WTC11 (cell line): Measurements from ENCODE around the gene NET1. TPM values are rescaled to one million over a fixed set of nuclear protein-coding genes. Genes with fewer than 3 reads are reported as not detected.

ENCODE experiments used
- ATAC-seq: fragments of 200-7000 bp; cut with Tn5 transposase; 2 replicates; pipeline ENCODE4 v1.10.0; 2021; ENCODE audit warnings: mild to moderate bottlenecking, moderate library complexity
- CTCF ChIA-PET: fragments of 300-600 bp; sonication (Branson Sonifier 250); formaldehyde crosslinking; loops from one replicate; lab custom pipeline; 2021; ENCODE audit warnings: antibody characterized with exemption; lab: Charles Lee
- POLR2A ChIA-PET: fragments of 350-600 bp; sonication (Branson Sonifier 250); formaldehyde crosslinking; loops from one replicate; lab custom pipeline; 2021; ENCODE audit warnings: antibody characterized with exemption; lab: Charles Lee
- DNase-seq: peaks from one replicate; pipeline ENCODE4 v3.0.0; 2021; ENCODE audit warnings: low spot score
- H3K27ac Mint-ChIP-seq: 2 replicates; pipeline ENCODE4 v1.8.0; 2021; ENCODE audit warnings: mixed read lengths
- H3K27me3 Mint-ChIP-seq: 2 replicates; pipeline ENCODE4 v1.8.0; 2021; ENCODE audit warnings: low read depth, mild to moderate bottlenecking, moderate library complexity, mixed read lengths
- H3K36me3 Mint-ChIP-seq: 2 replicates; pipeline ENCODE4 v1.8.0; 2021; ENCODE audit warnings: mixed read lengths
- H3K4me1 Mint-ChIP-seq: 2 replicates; pipeline ENCODE4 v1.8.0; 2022; ENCODE audit warnings: mixed read lengths
- H3K4me3 Mint-ChIP-seq: 2 replicates; pipeline ENCODE4 v1.8.0; 2021; ENCODE audit warnings: mild to moderate bottlenecking, moderate library complexity, mixed read lengths
- H3K9me3 Mint-ChIP-seq: 2 replicates; pipeline ENCODE4 v1.8.0; 2021; ENCODE audit warnings: mixed read lengths
- AR ChIP-seq: fragments of 250-450 bp; sonication (Bioruptor Pico); IDR thresholded peaks from 2 replicates; pipeline ENCODE4 v1.9.0; 2021; ENCODE audit warnings: mild to moderate bottlenecking
- CREM ChIP-seq: sonication (generic); formaldehyde crosslinking; IDR thresholded peaks from 2 replicates; pipeline ENCODE4 v1.8.1; 2022; ENCODE audit warnings: mild to moderate bottlenecking, missing genetic modification reagents, moderate library complexity
- CTCF ChIP-seq: fragments of 200-600 bp; IDR thresholded peaks from 2 replicates; pipeline ENCODE4 v1.8.0; 2022; ENCODE audit warnings: antibody characterized with exemption
- ELF4 ChIP-seq: sonication (generic); formaldehyde crosslinking; IDR thresholded peaks from 2 replicates; pipeline ENCODE4 v1.8.1; 2022; ENCODE audit warnings: low read depth, mild to moderate bottlenecking, moderate library complexity, missing genetic modification reagents
- ETV6 ChIP-seq: sonication (generic); formaldehyde crosslinking; IDR thresholded peaks from 2 replicates; pipeline ENCODE4 v1.8.1; 2022; ENCODE audit warnings: mild to moderate bottlenecking, missing genetic modification reagents
- FOXJ3 ChIP-seq: sonication (generic); formaldehyde crosslinking; IDR thresholded peaks from 2 replicates; pipeline ENCODE4 v1.9.0; 2021; ENCODE audit warnings: missing genetic modification reagents, mild to moderate bottlenecking, borderline replicate concordance
- JUN ChIP-seq: sonication (generic); formaldehyde crosslinking; IDR thresholded peaks from 2 replicates; pipeline ENCODE4 v1.8.0; 2023; ENCODE audit warnings: mild to moderate bottlenecking, missing genetic modification reagents
- MAX ChIP-seq: sonication (generic); formaldehyde crosslinking; IDR thresholded peaks from 2 replicates; pipeline ENCODE4 v1.8.0; 2022; ENCODE audit warnings: mild to moderate bottlenecking, missing genetic modification reagents
- PRDM15 ChIP-seq: sonication (generic); formaldehyde crosslinking; IDR thresholded peaks from 2 replicates; pipeline ENCODE4 v1.8.0; 2022; ENCODE audit warnings: missing genetic modification reagents
- SMAD4 ChIP-seq: sonication (generic); formaldehyde crosslinking; IDR thresholded peaks from 2 replicates; pipeline ENCODE4 v1.8.0; 2022; ENCODE audit warnings: mild to moderate bottlenecking, missing genetic modification reagents
- TCF7 ChIP-seq: sonication (generic); formaldehyde crosslinking; IDR thresholded peaks from 2 replicates; pipeline ENCODE4 v1.8.0; 2022; ENCODE audit warnings: mild to moderate bottlenecking, low read depth, missing genetic modification reagents, moderate library complexity
- TEAD1 ChIP-seq: sonication (generic); formaldehyde crosslinking; IDR thresholded peaks from 2 replicates; pipeline ENCODE4 v1.8.0; 2022; ENCODE audit warnings: mild to moderate bottlenecking, missing genetic modification reagents
- USF2 ChIP-seq: sonication (generic); formaldehyde crosslinking; IDR thresholded peaks from 2 replicates; pipeline ENCODE4 v1.8.1; 2023; ENCODE audit warnings: mild to moderate bottlenecking, missing genetic modification reagents, moderate library complexity
- ZMAT4 ChIP-seq: fragments of 250-450 bp; sonication (Bioruptor Pico); IDR thresholded peaks from 2 replicates; pipeline ENCODE4 v1.9.0; 2021; ENCODE audit warnings: mild to moderate bottlenecking
- ZNF281 ChIP-seq: sonication (generic); formaldehyde crosslinking; IDR thresholded peaks from 2 replicates; pipeline ENCODE4 v1.8.0; 2023; ENCODE audit warnings: mild to moderate bottlenecking, missing genetic modification reagents
- ZNF416 ChIP-seq: fragments of 250-450 bp; sonication (Bioruptor Pico); IDR thresholded peaks from 2 replicates; pipeline ENCODE4 v1.9.0; 2021; ENCODE audit warnings: mild to moderate bottlenecking, inconsistent platforms
- ZNF671 ChIP-seq: fragments of 250-450 bp; sonication (Bioruptor Pico); IDR thresholded peaks from 2 replicates; pipeline ENCODE4 v1.8.0; 2021; ENCODE audit warnings: mild to moderate bottlenecking
- ZSCAN18 ChIP-seq: fragments of 250-450 bp; sonication (Bioruptor Pico); IDR thresholded peaks from 2 replicates; pipeline ENCODE4 v2.1.2; 2022; ENCODE audit warnings: mild to moderate bottlenecking, moderate library complexity
- total RNA-seq: library from RNA; stranded (reverse); gene quantifications from 3 replicates; pipeline ENCODE4 v1.2.3, GENCODE V29; 2021

Gene NET1
- total RNA-seq, 1 experiment from 2014 or later: 85.4 TPM

- Mint-ChIP-seq H3K4me1 (peaks cover 73% of the 10 kb centered on the region), H3K9me3 (peaks cover 48% of the 10 kb centered on the region), H3K36me3 (peaks cover 54% of the 10 kb centered on the region)
- ChIA-PET CTCF (interaction anchor here (0.5 to 1.7 kb wide), 6 partner anchors 20 to 157 kb away, joined by 3 to 10 read pairs (median 4); no protein-coding TSS in a partner anchor), POLR2A (interaction anchor here (0.9 to 1.4 kb wide), 4 partner anchors 10 to 20 kb away, joined by 3 to 5 read pairs (median 4); no protein-coding TSS in a partner anchor)
- DNase-seq: no peak
- no peak for TF ChIP-seq ZNF671 (CRISPR knock-in tag)
- no peak for TF ChIP-seq PRDM15 (CRISPR knock-in tag)
- TF ChIP-seq JUN: no peak
- no peak for TF ChIP-seq CREM (CRISPR knock-in tag)
- TF ChIP-seq AR: no peak
- TF ChIP-seq MAX (CRISPR knock-in tag): no peak
- TF ChIP-seq ELF4: no peak
- no peak for TF ChIP-seq TCF7 (CRISPR knock-in tag)
- TF ChIP-seq ZMAT4 (CRISPR knock-in tag): no peak
- TF ChIP-seq, all 79 proteins: peak for 0
- peaks cover 24% of the 10 kb centered on the region for H3K27me3 Mint-ChIP-seq
- peak overlapping the region; percentile 99 for H3K27ac Mint-ChIP-seq
- peak; percentile 11 for ATAC-seq
- H3K4me3 Mint-ChIP-seq: peak overlapping the region; percentile 45
These were observed 53.7 kb downstream of the NET1 start for GRCh38 chr10:5465976-5466450.

- ChIA-PET POLR2A (interaction anchor here (0.6 to 1.4 kb wide), 6 partner anchors 9 to 1895 kb away, joined by 3 to 5 read pairs (median 3); no protein-coding TSS in a partner anchor), CTCF (interaction anchor here (0.5 to 1.7 kb wide), 7 partner anchors 10 to 163 kb away, joined by 3 to 10 read pairs (median 5); no protein-coding TSS in a partner anchor)
- Mint-ChIP-seq H3K4me1 (peaks cover 67% of the 10 kb centered on the region), H3K36me3 (peaks cover 54% of the 10 kb centered on the region), H3K27ac (peak overlapping the region; percentile 99), H3K4me3 (peak overlapping the region; percentile 45), H3K27me3 (peaks cover 29% of the 10 kb centered on the region), H3K9me3 (peaks cover 53% of the 10 kb centered on the region)
- peak; percentile 64 for DNase-seq
- peak; percentile 86 for ATAC-seq
- TF ChIP-seq ZNF281 (CRISPR knock-in tag) (peak; percentile 95), JUN (no peak), FOXJ3 (CRISPR knock-in tag) (no peak), SMAD4 (CRISPR knock-in tag) (no peak), ZSCAN18 (0 out of 2 replicates have a peak, but pooled peaks have one; percentile 8), CTCF (no peak), ETV6 (0 out of 2 replicates have a peak, but pooled peaks have one; percentile 57), ZNF416 (CRISPR knock-in tag) (no peak), USF2 (no peak), TEAD1 (peak; percentile 62; the same call in 1 of the 2 replicates), MAX (CRISPR knock-in tag) (peak; percentile 80)
These were observed 54.3 kb downstream of the NET1 start for GRCh38 chr10:5466451-5467206.
